ENCODE data around the gene KIRREL3. TPM values are rescaled to one million over a fixed set of nuclear protein-coding genes. Genes with fewer than 3 reads are reported as not detected.
A peak's percentile ranks its signal among the peaks of the same experiment; 100 is the strongest.

KIRREL3 gene
- total RNA-seq, 1 experiment from 2014 or later = 0.44 TPM

- no peaks in the 10 kb centered on the region for H3K4me1 ChIP-seq (ENCODE audit: insufficient read depth, low read length)
- ATAC-seq (no peak), DNase-seq (no peak)
- no TSS peak for BruUV-seq (replicated peaks)
- no peaks in the 10 kb centered on the region for H3K79me2 ChIP-seq (ENCODE audit: low read length)
- no peak overlapping the region for H2AFZ ChIP-seq (ENCODE audit: low read length)
- H3K27ac ChIP-seq (ENCODE audit: low read length) = no peak overlapping the region
- H3K4me3 ChIP-seq (ENCODE audit: low read length) = no peak overlapping the region
- H3K27me3 ChIP-seq (ENCODE audit: low read length) = peaks cover 17% of the 10 kb centered on the region
- no peak overlapping the region for H3K9ac ChIP-seq (ENCODE audit: low read length)
- intact Hi-C loops (cut with micrococcal nuclease) = no loop called here
- H3F3A ChIP-seq (ENCODE audit: low read length, unreplicated experiment) = no peaks in the 10 kb centered on the region
- H3K9me2 ChIP-seq (replicated peaks; ENCODE audit: low read length) = no peaks in the 10 kb centered on the region
- ChIA-PET POLR2A (ENCODE audit: unreplicated experiment) (no interaction called here), CTCF (no interaction called here)
- no peaks in the 10 kb centered on the region for H3K9me3 ChIP-seq (ENCODE audit: low read length)
- H3K36me3 ChIP-seq (ENCODE audit: low read depth, low read length) = no peaks in the 10 kb centered on the region
- no peak overlapping the region for H3K4me2 ChIP-seq (ENCODE audit: low read length)
- TF ChIP-seq EZH2 (IDR thresholded peaks at IDR 0.05; ENCODE audit: low read length, unreplicated experiment) = no peak
- no peak for TF ChIP-seq CTCF (conservative IDR thresholded peaks at IDR 0.05; ENCODE audit: low read depth, low read length)
- no peak for TF ChIP-seq EZH2phosphoT487 (IDR thresholded peaks at IDR 0.05; ENCODE audit: borderline replicate concordance, low read length)
- H4K20me1 ChIP-seq (ENCODE audit: low read length) = no peaks in the 10 kb centered on the region
Measured at GRCh38 chr11:126791991-126792390, 208.6 kb downstream of the KIRREL3 start.

DNA sequence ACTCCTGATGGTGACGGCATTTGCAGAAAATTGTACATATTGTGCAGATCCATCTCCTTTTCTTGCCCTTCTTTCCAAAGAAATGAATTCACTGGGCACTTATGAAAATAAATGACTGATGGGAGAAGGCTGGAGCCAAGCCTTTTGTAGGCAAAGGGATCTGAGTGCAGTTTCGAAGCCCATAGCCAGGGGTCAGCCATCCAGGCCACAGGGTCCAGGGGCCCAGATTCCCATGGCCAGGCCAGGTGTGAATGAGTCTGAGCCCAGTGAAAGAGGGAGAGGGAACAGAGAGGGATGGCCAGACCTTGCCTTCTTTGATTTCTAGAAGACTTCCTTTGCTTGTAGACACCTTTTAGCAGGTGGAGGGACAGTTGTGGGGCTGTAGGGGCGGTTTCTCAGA lies 209.1 kb downstream of the KIRREL3 start:
- Histone ChIP-seq H3F3A (ENCODE audit: low read length, unreplicated experiment) (no peaks in the 10 kb centered on the region), H4K20me1 (ENCODE audit: low read length) (no peaks in the 10 kb centered on the region), H3K27ac (ENCODE audit: low read length) (no peak overlapping the region), H3K9me3 (ENCODE audit: low read length) (no peaks in the 10 kb centered on the region), H3K36me3 (ENCODE audit: low read depth, low read length) (no peaks in the 10 kb centered on the region), H3K4me3 (ENCODE audit: low read length) (no peak overlapping the region), H3K79me2 (ENCODE audit: low read length) (no peaks in the 10 kb centered on the region), H3K4me2 (ENCODE audit: low read length) (no peak overlapping the region), H2AFZ (ENCODE audit: low read length) (no peak overlapping the region), H3K27me3 (ENCODE audit: low read length) (peaks cover 14% of the 10 kb centered on the region), H3K9ac (ENCODE audit: low read length) (no peak overlapping the region), H3K4me1 (ENCODE audit: insufficient read depth, low read length) (no peaks in the 10 kb centered on the region), H3K9me2 (replicated peaks; ENCODE audit: low read length) (no peaks in the 10 kb centered on the region)
- no peak for DNase-seq
- TF ChIP-seq EZH2 (IDR thresholded peaks at IDR 0.05; ENCODE audit: low read length, unreplicated experiment) (no peak), CTCF (conservative IDR thresholded peaks at IDR 0.05; ENCODE audit: low read depth, low read length) (no peak), EZH2phosphoT487 (IDR thresholded peaks at IDR 0.05; ENCODE audit: borderline replicate concordance, low read length) (no peak)
- ChIA-PET POLR2A (ENCODE audit: unreplicated experiment) (no interaction called here), CTCF (no interaction called here)
- no TSS peak for BruUV-seq (replicated peaks)
- intact Hi-C loops (cut with micrococcal nuclease) = no loop called here
- ATAC-seq = no peak

- Histone ChIP-seq H3K79me2 (ENCODE audit: low read length) (no peaks in the 10 kb centered on the region), H3K27ac (ENCODE audit: low read length) (no peak overlapping the region), H3K9me3 (ENCODE audit: low read length) (no peaks in the 10 kb centered on the region), H3K9ac (ENCODE audit: low read length) (no peak overlapping the region), H3K4me3 (ENCODE audit: low read length) (no peak overlapping the region), H3K36me3 (ENCODE audit: low read depth, low read length) (no peaks in the 10 kb centered on the region), H4K20me1 (ENCODE audit: low read length) (no peaks in the 10 kb centered on the region), H3F3A (ENCODE audit: low read length, unreplicated experiment) (no peaks in the 10 kb centered on the region), H2AFZ (ENCODE audit: low read length) (no peak overlapping the region), H3K27me3 (ENCODE audit: low read length) (peaks cover 12% of the 10 kb centered on the region), H3K4me1 (ENCODE audit: insufficient read depth, low read length) (no peaks in the 10 kb centered on the region), H3K4me2 (ENCODE audit: low read length) (no peak overlapping the region), H3K9me2 (replicated peaks; ENCODE audit: low read length) (no peaks in the 10 kb centered on the region)
- no peak for ATAC-seq
- no TSS peak for BruUV-seq (replicated peaks)
- peak; percentile 33 for DNase-seq
- POLR2A ChIA-PET (ENCODE audit: unreplicated experiment) = no interaction called here
- CTCF ChIA-PET = no interaction called here
- intact Hi-C loops (cut with micrococcal nuclease) = no loop called here
- no peak for TF ChIP-seq EZH2 (IDR thresholded peaks at IDR 0.05; ENCODE audit: low read length, unreplicated experiment)
- TF ChIP-seq CTCF (conservative IDR thresholded peaks at IDR 0.05; ENCODE audit: low read depth, low read length) = no peak
- TF ChIP-seq EZH2phosphoT487 (IDR thresholded peaks at IDR 0.05; ENCODE audit: borderline replicate concordance, low read length) = no peak
Measured at GRCh38 chr11:126790550-126791081, 210.0 kb downstream of the KIRREL3 start.

Data from PC-3 (cell line).